GM19468 (cell line): ENCODE results near the gene BRD8.

ENCODE experiments used
- ATAC-seq: cut with Tn5 transposase; IDR thresholded peaks from one replicate; pipeline ENCODE4 v1.9.1; 2021; ENCODE audit warnings: mild to moderate bottlenecking, moderate library complexity, moderate number of reproducible peaks; ENCODE audit not compliant: unreplicated experiment; ENCODE audit errors: extremely low read depth

The BRD8 gene

DNA sequence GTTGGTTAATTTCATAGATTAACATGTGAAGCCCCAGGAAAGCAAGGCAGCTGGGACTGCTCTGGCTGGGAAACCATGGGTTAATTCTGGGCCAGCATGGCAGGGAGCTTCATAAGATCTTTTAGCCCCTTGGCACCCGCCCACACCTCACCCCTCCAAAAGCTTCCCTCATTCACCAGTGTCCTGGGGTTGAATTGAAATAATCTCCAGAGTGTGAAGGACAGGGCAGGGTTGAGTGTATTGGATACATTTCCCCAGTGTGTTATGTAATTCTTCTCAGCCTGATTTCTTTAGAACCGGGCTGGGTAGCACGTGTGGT is 75.2 kb downstream of the BRD8 start:
- no peak for ATAC-seq

DNA sequence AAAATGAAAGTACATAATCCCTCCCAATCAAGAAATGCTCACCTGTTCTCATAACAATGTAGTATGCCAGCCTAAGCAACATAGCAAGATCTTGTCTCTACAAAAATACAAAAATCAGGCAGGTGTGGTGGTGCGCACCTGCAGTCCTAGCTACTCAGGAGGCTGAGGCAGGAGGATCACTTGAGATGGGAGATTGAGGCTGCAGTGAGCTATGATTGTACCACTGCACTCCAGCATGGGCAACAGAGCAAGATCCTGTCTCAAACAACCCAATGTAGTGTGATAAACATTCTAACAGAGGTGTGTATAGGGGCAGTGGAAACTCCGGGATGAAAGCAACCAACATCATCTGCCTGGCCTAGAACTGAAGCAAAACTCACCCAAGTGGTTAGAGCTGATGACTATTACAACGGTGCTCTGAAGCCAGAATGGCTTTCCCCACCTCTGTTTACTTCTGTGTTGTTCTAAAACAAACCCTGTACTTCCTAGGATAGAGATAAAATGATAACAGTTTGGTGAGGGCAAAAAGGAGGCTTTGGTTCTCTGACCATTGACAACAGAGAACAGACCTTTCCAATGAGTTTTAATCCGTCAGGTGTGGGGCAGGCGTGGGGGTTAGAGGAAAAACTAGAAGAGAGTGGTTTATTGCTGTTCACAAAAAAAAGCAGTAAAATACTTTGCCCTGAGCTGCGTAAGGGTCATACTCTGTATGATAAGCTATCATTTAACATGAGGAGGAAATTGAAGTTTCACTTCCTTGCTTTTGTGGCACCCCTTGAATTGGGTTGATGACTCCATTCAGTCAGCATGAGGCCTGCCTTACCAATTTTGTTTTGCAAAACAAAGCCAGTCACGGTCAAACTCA is 75.7 kb downstream of the BRD8 start:
- ATAC-seq, result no peak

DNA sequence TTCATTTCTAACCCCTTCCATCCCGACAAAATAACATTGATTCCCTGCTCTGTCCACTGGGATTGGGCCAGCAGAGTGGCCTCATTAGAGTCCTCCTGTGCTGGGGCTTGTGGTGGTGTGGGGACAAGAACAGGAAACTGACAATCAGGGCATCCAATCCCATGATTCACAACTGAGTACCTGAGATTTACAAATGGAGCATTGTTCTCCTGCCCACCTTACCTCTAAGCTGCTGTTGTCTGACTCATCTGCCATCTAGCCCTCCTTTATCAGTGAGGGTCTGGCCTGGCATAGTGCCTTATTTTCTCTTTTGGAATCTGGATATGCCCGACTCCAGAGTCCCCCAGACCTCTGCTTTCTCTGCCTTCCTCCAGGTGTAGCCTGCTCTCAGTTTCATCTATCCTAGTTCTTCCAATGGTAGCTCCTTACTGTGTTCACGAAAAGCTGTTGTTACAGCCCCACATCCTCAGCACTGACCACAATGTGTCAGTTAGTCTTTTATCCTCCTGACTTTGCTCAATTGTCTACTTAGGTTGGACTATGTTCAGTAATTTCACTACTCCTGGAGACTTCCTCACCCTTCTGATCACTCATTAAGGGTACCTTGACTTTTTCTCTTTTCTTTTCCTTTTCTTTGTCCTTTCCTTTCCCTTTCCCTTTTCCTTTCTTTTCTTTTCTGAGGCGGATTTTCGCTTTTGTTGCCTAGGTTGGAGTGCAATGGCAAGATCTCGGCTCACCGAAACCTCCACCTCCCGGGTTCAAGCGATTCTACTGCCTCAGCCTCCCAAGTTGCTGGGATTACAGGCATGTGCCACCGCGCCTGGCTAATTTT is 81.2 kb downstream of the BRD8 start:
- no peak for ATAC-seq

DNA sequence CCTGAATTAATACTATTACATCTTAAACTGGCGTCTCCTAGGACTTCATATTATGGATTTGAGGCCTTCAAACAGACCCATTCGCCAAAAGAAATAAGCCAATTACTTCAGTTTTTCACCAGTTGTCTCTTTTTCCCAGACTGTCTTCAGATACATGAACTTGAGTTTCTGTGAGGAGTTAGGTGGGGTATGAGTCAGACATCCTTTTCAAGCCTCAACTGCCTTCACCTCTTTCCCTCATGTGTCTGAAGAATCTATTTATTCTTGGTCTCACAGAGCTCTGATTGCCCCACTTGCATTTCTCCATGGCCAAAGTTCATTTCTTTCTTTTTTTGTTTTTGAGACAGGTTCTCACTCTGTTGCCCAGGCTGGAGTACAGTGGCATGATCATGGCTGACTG is 82.1 kb downstream of the BRD8 start:
- ATAC-seq, result no peak

DNA sequence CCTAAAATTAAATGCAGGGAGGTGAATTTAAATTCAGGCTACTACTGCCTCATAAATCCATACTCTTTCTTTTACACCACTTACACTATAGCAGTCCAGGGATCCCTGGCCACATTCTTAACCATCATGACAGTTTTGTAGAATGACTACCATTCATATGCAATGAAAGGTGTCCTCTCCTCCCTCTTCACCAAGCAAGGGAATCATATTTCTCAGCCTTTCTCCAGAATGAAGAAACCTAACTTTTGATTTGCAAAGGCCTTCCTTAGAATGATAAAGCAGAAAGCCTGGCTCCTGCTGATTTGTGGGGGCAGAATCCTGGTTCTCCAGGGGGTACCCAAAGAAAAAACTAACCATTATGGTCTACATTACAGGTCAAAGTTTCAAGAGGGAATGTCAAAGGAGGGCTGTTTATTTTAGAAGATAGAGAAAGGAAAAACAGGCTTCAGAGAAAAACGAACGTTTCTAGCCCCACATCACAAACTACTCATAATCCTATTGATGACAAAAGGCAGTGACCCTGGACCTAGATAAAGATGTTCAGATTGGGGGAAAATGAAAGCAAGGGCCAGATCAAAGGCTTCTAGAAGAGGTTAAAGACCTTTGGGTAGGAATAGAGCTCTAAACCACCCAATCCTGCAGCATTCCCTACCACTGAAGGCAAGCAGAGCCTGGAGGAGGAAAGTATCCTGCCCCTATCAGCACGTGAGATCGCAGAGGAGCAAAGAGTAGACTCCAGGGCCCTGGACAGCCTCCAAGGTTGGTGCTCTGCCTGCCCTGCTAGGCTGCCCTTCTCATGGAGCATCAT is 83.1 kb downstream of the BRD8 start:
- ATAC-seq, result no peak

DNA sequence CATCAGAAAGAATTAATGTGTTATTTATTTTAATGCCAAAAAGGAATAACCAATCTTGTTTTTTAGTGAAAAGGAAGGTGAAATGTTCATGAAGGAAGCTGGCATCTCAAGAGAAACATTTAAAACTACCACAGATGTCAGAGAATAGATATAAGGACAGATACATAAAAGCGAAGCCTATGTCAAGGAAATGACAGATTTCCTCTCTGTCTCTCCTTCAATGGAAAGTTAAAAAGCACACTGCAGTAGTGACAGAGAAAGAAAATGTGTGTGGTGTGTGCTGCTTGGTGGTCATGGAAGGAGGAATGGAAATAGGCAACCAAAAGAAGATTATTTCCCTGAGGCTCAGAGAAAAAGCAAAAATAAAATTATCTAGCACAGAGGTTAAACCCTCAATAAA is 85.4 kb downstream of the BRD8 start:
- ATAC-seq, result no peak

DNA sequence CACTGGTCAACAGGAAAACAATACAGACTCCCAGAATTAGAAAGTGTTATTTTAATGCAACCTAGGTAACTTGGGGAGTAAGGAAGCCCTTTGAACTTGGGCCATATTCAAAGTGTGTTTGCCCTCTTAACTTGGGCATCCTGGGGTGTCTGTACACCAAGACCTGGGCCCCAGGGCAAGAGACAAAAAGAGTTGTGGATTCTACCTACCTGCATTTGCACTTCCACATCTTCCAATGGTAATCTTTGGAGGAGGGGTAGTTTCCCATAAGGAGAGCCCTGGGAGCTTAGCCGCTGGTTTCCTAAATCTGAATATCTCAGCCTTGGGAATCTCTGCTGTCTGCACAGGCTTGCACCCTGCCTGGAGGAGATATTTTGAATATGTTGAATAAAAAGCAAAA is 86.1 kb downstream of the BRD8 start:
- no peak for ATAC-seq

DNA sequence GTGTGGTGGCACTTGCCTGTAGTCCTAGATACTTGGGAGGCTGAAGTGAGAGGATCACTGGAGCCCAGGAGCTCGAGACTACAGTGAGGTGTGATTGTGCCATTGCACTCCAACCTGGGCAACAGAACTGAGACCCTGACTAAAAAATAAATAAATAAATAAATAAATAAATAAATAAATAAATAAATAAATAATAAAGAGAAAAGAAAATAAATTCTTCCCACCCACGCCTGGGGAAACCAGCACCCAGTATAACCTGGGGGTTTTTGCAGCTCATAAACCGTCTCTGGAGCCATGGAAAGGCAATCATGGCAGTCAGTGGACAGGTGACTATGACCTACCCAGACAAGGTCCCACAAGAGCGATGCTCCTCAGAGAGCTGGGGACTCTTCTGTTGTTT is 86.7 kb downstream of the BRD8 start:
- ATAC-seq, result no peak
